ENCODE measurements around the gene HPS6.
A peak's percentile ranks its signal among the peaks of the same experiment; 100 is the strongest.
"Not testable (repeated sequence)": the region's sequence is repeated elsewhere in the genome, so short reads cannot be mapped to it uniquely, and the experiment has no call there.

Gene HPS6

GRCh38 chr10:102064868-102065560 is at the start of gene HPS6:
TSS of gene HPS6 (plus strand) at chr10:102065349. CDS start at chr10:102065475, 126 bp downstream.
- peak; percentile 96 for DNase-seq

GRCh38 chr10:102016416-102016815 is 48.7 kb upstream of the HPS6 start:
- no peak for DNase-seq

- no peak for DNase-seq
Measured at GRCh38 chr10:102017295-102017694, 47.9 kb upstream of the HPS6 start.

GRCh38 chr10:102020938-102021337 is 44.2 kb upstream of the HPS6 start:
- no peak for DNase-seq

- DNase-seq, result no peak
Measured at GRCh38 chr10:102024799-102025198, 40.4 kb upstream of the HPS6 start.

- DNase-seq, result no peak
Measured at GRCh38 chr10:102027261-102027660, 37.9 kb upstream of the HPS6 start.

GRCh38 chr10:102033787-102034186 is 31.4 kb upstream of the HPS6 start:
- DNase-seq, result no peak

GRCh38 chr10:102035807-102036206 is 29.3 kb upstream of the HPS6 start:
- DNase-seq, result not testable (repeated sequence)

GRCh38 chr10:102038410-102038809 is 26.7 kb upstream of the HPS6 start:
- no peak for DNase-seq

- no peak for DNase-seq
Measured at GRCh38 chr10:102040305-102041050, 24.7 kb upstream of the HPS6 start.

- DNase-seq, result no peak
Measured at GRCh38 chr10:102045292-102045691, 19.9 kb upstream of the HPS6 start.

GRCh38 chr10:102046095-102046494 is 19.1 kb upstream of the HPS6 start:
- DNase-seq, result no peak

- DNase-seq, result not testable (repeated sequence)
Measured at GRCh38 chr10:102054881-102055646, 10.1 kb upstream of the HPS6 start.

- peak; percentile 95 for DNase-seq
Measured at GRCh38 chr10:102055647-102056419, 9.3 kb upstream of the HPS6 start, which contains the start of gene ARMH3. TSS of gene ARMH3 (minus strand) at chr10:102056173. CDS start at chr10:102040114, 16,059 bp downstream.

GRCh38 chr10:102059987-102060386 is 5.2 kb upstream of the HPS6 start:
- no peak for DNase-seq

- DNase-seq, result no peak
Measured at GRCh38 chr10:102064503-102064867, 664 bp upstream of the HPS6 start.

- peak; percentile 68 for DNase-seq
Measured at GRCh38 chr10:102065561-102066398, 631 bp downstream of the HPS6 start.

- DNase-seq, result no peak
Measured at GRCh38 chr10:102066399-102067088, 1.4 kb downstream of the HPS6 start.

- peak; percentile 56 for DNase-seq
Measured at GRCh38 chr10:102067091-102067916, 2.2 kb downstream of the HPS6 start.

- DNase-seq, result peak; percentile 59
Measured at GRCh38 chr10:102068216-102068615, 3.1 kb downstream of the HPS6 start.
